HepG2 (cell line): ENCODE results near the gene CA4. TPM values are rescaled to one million over a fixed set of nuclear protein-coding genes. Genes with fewer than 3 reads are reported as not detected.

Experiments
- ATAC-seq: fragments of 200-7000 bp; cut with Tn5 transposase; 3 replicates; pipeline ENCODE4 v1.9.1; 2020; ENCODE audit warnings: mild to moderate bottlenecking, moderate library complexity
- BruUV-seq: library from RNA; stranded (reverse); fragments of 400-500 nt; replicated peaks from 2 replicates; lab custom pipeline; 2021; lab: Mats Ljungman, UMichigan
- CTCF ChIA-PET: fragments of 300-600 bp; formaldehyde crosslinking; extraction: SDS; loops from one replicate; lab custom pipeline; 2021; ENCODE audit warnings: low total read pairs, inconsistent platforms, low intra/inter-chr PET ratio; lab: Yijun Ruan, JAX
- POLR2A ChIA-PET: fragments of 350-600 bp; sonication (Branson Sonifier 250); formaldehyde crosslinking; loops from one replicate; lab custom pipeline; 2020; ENCODE audit warnings: antibody characterized with exemption, inconsistent platforms; lab: Yijun Ruan, JAX
- DNase-seq: peaks from one replicate; pipeline ENCODE4 v3.0.0-alpha.2; 2015; ENCODE audit warnings: low spot score
- FAIRE-seq: peaks from 3 replicates; lab custom pipeline; 2011; peaks lifted over from hg19 to GRCh38; lab: Jason Lieb, UNC
- H2AFZ ChIP-seq: one replicate; pipeline ENCODE4 v1.6.1; 2011; ENCODE audit warnings: low read length, inconsistent platforms
- H3K27ac ChIP-seq: fragments of 300-600 bp; 3 replicates; pipeline ENCODE4 v1.8.0; 2011; ENCODE audit warnings: mixed run types, mild to moderate bottlenecking, mixed read lengths, low read length, inconsistent platforms; ENCODE audit not compliant: insufficient read depth; ENCODE audit errors: extremely low read length
- H3K27me3 ChIP-seq, 2 experiments: fragments of 200-600 bp in 1 of 2; 2 replicates in 1 of 2; 3 replicates in 1 of 2; pipeline versions ENCODE4 v1.6.0 to v1.8.0; 2011; ENCODE audit warnings: low read length in 2 of 2, mild to moderate bottlenecking in 2 of 2, moderate library complexity in 2 of 2, inconsistent platforms in 1 of 2; ENCODE audit not compliant: insufficient read depth in 2 of 2, control insufficient read depth in 1 of 2
- H3K36me3 ChIP-seq, 2 experiments: fragments of 200-600 bp in 1 of 2; replicated peaks in 1 of 2; 2 replicates in 1 of 2; 3 replicates in 1 of 2; pipeline versions ENCODE4 v1.5.1 to v1.8.0; 2011; ENCODE audit warnings: low read length in 2 of 2, inconsistent platforms in 1 of 2; ENCODE audit not compliant: insufficient read depth in 2 of 2, control insufficient read depth in 1 of 2
- H3K4me1 ChIP-seq: 2 replicates; pipeline ENCODE4 v1.5.1; 2012; ENCODE audit warnings: low read length, inconsistent platforms; ENCODE audit not compliant: insufficient read depth
- H3K4me2 ChIP-seq: 2 replicates; pipeline ENCODE4 v1.6.0; 2011; ENCODE audit warnings: low read depth, low read length, inconsistent platforms
- H3K4me3 ChIP-seq, 3 experiments: fragments of 200-600 bp in 1 of 3; sonication (generic), shearing (Covaris generic) in 1 of 3; replicated peaks in 1 of 3; 2 replicates each; pipeline ENCODE4 v1.5.1; 2011 to 2016; ENCODE audit warnings: low read length in 3 of 3, inconsistent platforms in 2 of 3, low read depth in 2 of 3, mild to moderate bottlenecking in 2 of 3, control low read depth in 1 of 3, mixed read lengths in 1 of 3; ENCODE audit not compliant: insufficient read depth in 1 of 3
- H3K79me2 ChIP-seq: one replicate; pipeline ENCODE4 v1.6.1; 2011; ENCODE audit warnings: low read length, inconsistent platforms; ENCODE audit not compliant: insufficient read depth
- H3K9ac ChIP-seq: 2 replicates; pipeline ENCODE4 v1.6.0; 2011; ENCODE audit warnings: mild to moderate bottlenecking, low read depth, low read length, inconsistent platforms; ENCODE audit not compliant: insufficient read depth
- H3K9me3 ChIP-seq: 2 replicates; pipeline ENCODE4 v1.5.1; 2012; ENCODE audit warnings: mild to moderate bottlenecking, low read length
- H4K20me1 ChIP-seq: 2 replicates; pipeline ENCODE4 v1.6.0; 2011; ENCODE audit warnings: inconsistent platforms, mild to moderate bottlenecking, low read length, moderate library complexity; ENCODE audit not compliant: insufficient read depth
- ELF1 ChIP-seq: sonication (generic); formaldehyde crosslinking; IDR thresholded peaks from 2 replicates; pipeline ENCODE4 v1.4.0; 2020; ENCODE audit warnings: missing genetic modification reagents
- MTA1 ChIP-seq: sonication (generic); formaldehyde crosslinking; IDR thresholded peaks from 2 replicates; pipeline ENCODE4 v1.4.0; 2020; ENCODE audit warnings: missing genetic modification reagents, mild to moderate bottlenecking, borderline replicate concordance
- MTF2 ChIP-seq: sonication (generic); formaldehyde crosslinking; IDR thresholded peaks from 2 replicates; pipeline ENCODE4 v1.5.0; 2020; ENCODE audit warnings: missing genetic modification reagents, borderline replicate concordance
- REL ChIP-seq: sonication (generic); formaldehyde crosslinking; conservative IDR thresholded peaks from 2 replicates; pipeline ENCODE4 v1.8.0; 2022; ENCODE audit warnings: mild to moderate bottlenecking, missing genetic modification reagents, moderate library complexity
- SMARCE1 ChIP-seq: fragments of 450-650 bp; IDR thresholded peaks from 2 replicates; pipeline ENCODE4 v1.6.1; 2017; ENCODE audit warnings: borderline replicate concordance
- SMC3 ChIP-seq: IDR thresholded peaks from 2 replicates; pipeline ENCODE4 v1.6.1; 2011; ENCODE audit warnings: low read length, improper control_type of control experiment
- SP1 ChIP-seq, 2 experiments: fragments of 450-650 bp in 1 of 2; sonication (generic) in 1 of 2; formaldehyde crosslinking in 1 of 2; IDR thresholded peaks; 2 replicates each; pipeline versions ENCODE4 v1.4.0 to v1.6.1; 2016 to 2020; ENCODE audit warnings: missing genetic modification reagents in 1 of 2
- U2AF1 ChIP-seq: fragments of 200-400 bp; formaldehyde crosslinking; optimal IDR thresholded peaks from 2 replicates; pipeline ENCODE3; 2017; ENCODE audit warnings: mild to moderate bottlenecking, low read depth, low read length
- ZBTB42 ChIP-seq: sonication (generic); formaldehyde crosslinking; IDR thresholded peaks from 2 replicates; pipeline ENCODE4 v1.5.0; 2020; ENCODE audit warnings: mild to moderate bottlenecking, missing genetic modification reagents
- ZNF430 ChIP-seq: sonication (generic); formaldehyde crosslinking; IDR thresholded peaks from 2 replicates; pipeline ENCODE4 v1.9.0; 2021; ENCODE audit warnings: mild to moderate bottlenecking, missing genetic modification reagents
- ZNF605 ChIP-seq: sonication (generic); formaldehyde crosslinking; IDR thresholded peaks from 2 replicates; pipeline ENCODE4 v1.8.0; 2022; ENCODE audit warnings: mild to moderate bottlenecking, missing genetic modification reagents
- ZNF792 ChIP-seq: IDR thresholded peaks from 2 replicates; pipeline ENCODE4 v1.6.1; 2016
- WGBS: methylation state at CpG from one replicate; pipeline ENCODE4 v1.1.6; 2017; ENCODE audit warnings: low lambda C conversion rate; 5-methylcytosine and 5-hydroxymethylcytosine counted together
- in situ Hi-C: cut with HindIII; loops from 2 replicates; pipeline ENCODE4 v1.10.0; 2017; ENCODE audit warnings: low pct_unique_long_range_greater_than_20kb; ENCODE audit not compliant: extremely low pct_ligation_motif_present
- intact Hi-C: fragments of 100-400 bp; cut with micrococcal nuclease; formaldehyde crosslinking; loops from one replicate; pipeline ENCODE4 v1.10.0; 2022; ENCODE audit not compliant: unreplicated experiment
- polyA plus RNA-seq, 8 experiments: library from polyadenylated mRNA; depleted of rRNA in 3 of 8; stranded (reverse) in 7 of 8; unstranded in 1 of 8; fragments of >200 nt; fragmentation: Illumina TruSeq in 4 of 8; extraction: Trizol in 4 of 8; gene quantifications; 2 replicates each; pipeline versions ENCODE4 v1.2.1 to v1.2.3, GENCODE V29; 2011 to 2016; ENCODE audit warnings: low read depth in 4 of 8, missing spikeins in 1 of 8, mixed read lengths in 1 of 8; ENCODE audit not compliant: insufficient read depth in 1 of 8
- total RNA-seq, 5 experiments: library from RNA; depleted of rRNA; stranded (reverse); fragments of >200 nt; fragmentation: Illumina TruSeq; extraction: Trizol; gene quantifications; 2 replicates each; pipeline ENCODE4 v1.2.3, GENCODE V29; 2016; ENCODE audit warnings: low read depth in 1 of 5
- TF ChIP-seq, protein P1 (sequence below): sonication (generic); formaldehyde crosslinking; IDR thresholded peaks from 2 replicates; pipeline ENCODE4 v1.4.0; 2020; ENCODE audit warnings: missing genetic modification reagents
- TF ChIP-seq, protein P2 (sequence below): sonication (generic); formaldehyde crosslinking; IDR thresholded peaks from 2 replicates; pipeline ENCODE4 v1.4.0; 2020; ENCODE audit warnings: mild to moderate bottlenecking, missing genetic modification reagents
- TF ChIP-seq, protein P3 (sequence below): sonication (generic); formaldehyde crosslinking; IDR thresholded peaks from 2 replicates; pipeline ENCODE4 v1.5.0; 2020; ENCODE audit warnings: missing genetic modification reagents, mild to moderate bottlenecking, borderline replicate concordance

The CA4 gene
- total and polyA plus RNA-seq, 2 of the 13 experiments (the other 11 are each of a cell fraction or from before 2014, with no cell fraction given), result not detected

DNA sequence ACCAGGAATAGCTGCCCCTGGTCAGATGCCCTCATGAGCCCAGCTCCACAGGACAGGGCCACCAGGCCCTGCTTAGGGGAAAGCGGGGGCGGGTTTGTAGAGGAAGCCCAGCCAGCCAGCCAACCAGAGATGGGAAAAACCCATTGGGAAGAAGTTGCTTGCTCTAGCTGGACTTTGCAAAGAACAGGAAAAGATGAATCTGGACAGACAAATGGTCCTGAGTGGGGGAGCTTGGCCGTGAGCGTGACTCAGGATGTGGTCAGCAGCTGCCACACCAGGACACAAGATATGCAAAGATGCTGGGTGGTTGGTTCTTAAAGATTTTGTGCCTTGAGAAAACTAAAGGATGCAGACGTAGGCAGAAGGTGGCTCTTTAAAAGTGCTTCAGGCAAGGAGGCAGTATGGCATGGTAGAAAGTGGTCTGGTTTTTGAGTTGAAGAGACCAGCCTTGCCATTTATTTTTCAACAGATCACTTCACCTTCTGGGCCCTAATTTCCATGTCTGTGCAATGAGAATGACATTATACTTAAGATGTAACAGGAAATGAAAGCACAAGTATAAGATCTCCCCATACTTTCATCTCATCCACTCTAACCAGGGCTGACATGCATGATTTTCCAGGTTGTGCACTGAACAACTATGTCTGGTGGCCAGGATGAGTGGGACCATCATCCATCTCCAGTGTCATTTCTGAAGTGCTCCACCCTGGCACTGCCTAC, 43.3 kb upstream of the CA4 start:
- Histone ChIP-seq H3K4me2 (no peak overlapping the region), H3K27me3 (peaks cover 0 to 9% of the 10 kb centered on the region in 2 experiments; a peak in 3 of 5 replicates), H3K79me2 (no peaks in the 10 kb centered on the region), H3K36me3 (no peaks in the 10 kb centered on the region), H3K4me3 (no peak overlapping the region), H3K4me1 (no peaks in the 10 kb centered on the region), H2AFZ (no peak overlapping the region), H4K20me1 (no peaks in the 10 kb centered on the region), H3K27ac (no peak overlapping the region), H3K9me3 (no peaks in the 10 kb centered on the region), H3K9ac (no peak overlapping the region)
- DNase-seq (no peak), ATAC-seq (no peak), FAIRE-seq (no peak)
- intact Hi-C loops, result no loop called here
- no TSS peak for BruUV-seq
- POLR2A ChIA-PET, result no interaction called here
- in situ Hi-C loops, result no loop called here
- no peak for TF ChIP-seq ELF1
- TF ChIP-seq SP1 (IDR thresholded peaks at IDR 0.05), result no peak
- no peak for TF ChIP-seq SP1 (CRISPR knock-in tag; IDR thresholded peaks at IDR 0.05)
- no peak for TF ChIP-seq MTF2 (CRISPR knock-in tag)
- TF ChIP-seq, protein P1, sequence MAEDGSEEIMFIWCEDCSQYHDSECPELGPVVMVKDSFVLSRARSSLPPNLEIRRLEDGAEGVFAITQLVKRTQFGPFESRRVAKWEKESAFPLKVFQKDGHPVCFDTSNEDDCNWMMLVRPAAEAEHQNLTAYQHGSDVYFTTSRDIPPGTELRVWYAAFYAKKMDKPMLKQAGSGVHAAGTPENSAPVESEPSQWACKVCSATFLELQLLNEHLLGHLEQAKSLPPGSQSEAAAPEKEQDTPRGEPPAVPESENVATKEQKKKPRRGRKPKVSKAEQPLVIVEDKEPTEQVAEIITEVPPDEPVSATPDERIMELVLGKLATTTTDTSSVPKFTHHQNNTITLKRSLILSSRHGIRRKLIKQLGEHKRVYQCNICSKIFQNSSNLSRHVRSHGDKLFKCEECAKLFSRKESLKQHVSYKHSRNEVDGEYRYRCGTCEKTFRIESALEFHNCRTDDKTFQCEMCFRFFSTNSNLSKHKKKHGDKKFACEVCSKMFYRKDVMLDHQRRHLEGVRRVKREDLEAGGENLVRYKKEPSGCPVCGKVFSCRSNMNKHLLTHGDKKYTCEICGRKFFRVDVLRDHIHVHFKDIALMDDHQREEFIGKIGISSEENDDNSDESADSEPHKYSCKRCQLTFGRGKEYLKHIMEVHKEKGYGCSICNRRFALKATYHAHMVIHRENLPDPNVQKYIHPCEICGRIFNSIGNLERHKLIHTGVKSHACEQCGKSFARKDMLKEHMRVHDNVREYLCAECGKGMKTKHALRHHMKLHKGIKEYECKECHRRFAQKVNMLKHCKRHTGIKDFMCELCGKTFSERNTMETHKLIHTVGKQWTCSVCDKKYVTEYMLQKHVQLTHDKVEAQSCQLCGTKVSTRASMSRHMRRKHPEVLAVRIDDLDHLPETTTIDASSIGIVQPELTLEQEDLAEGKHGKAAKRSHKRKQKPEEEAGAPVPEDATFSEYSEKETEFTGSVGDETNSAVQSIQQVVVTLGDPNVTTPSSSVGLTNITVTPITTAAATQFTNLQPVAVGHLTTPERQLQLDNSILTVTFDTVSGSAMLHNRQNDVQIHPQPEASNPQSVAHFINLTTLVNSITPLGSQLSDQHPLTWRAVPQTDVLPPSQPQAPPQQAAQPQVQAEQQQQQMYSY (CRISPR knock-in tag), result no peak
- TF ChIP-seq ZNF605 (CRISPR knock-in tag), result no peak
- no peak for TF ChIP-seq U2AF1
- TF ChIP-seq, protein P2, sequence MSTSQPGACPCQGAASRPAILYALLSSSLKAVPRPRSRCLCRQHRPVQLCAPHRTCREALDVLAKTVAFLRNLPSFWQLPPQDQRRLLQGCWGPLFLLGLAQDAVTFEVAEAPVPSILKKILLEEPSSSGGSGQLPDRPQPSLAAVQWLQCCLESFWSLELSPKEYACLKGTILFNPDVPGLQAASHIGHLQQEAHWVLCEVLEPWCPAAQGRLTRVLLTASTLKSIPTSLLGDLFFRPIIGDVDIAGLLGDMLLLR (CRISPR knock-in tag), result no peak
- TF ChIP-seq, protein P3, sequence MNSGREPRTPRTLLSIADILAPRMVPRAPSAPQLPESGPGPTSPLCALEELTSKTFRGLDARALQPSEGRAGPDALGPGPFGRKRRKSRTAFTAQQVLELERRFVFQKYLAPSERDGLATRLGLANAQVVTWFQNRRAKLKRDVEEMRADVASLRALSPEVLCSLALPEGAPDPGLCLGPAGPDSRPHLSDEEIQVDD (CRISPR knock-in tag), result no peak
- no peak for TF ChIP-seq MTA1 (CRISPR knock-in tag)
- TF ChIP-seq REL (CRISPR knock-in tag), result no peak
- TF ChIP-seq ZBTB42, result no peak
- no peak for TF ChIP-seq SMARCE1
- TF ChIP-seq SMC3, result no peak
- no peak for TF ChIP-seq ZNF430 (CRISPR knock-in tag)
- no peak for TF ChIP-seq ZNF792 (CRISPR knock-in tag)
- WGBS, result 46% methylated on average over 5 of the region's 5 CpGs
- CTCF ChIA-PET, result no interaction called here
